ENCODE results near the gene EXOC7. TPM values are rescaled to one million over a fixed set of nuclear protein-coding genes. Genes with fewer than 3 reads are reported as not detected.

Gene EXOC7
- total RNA-seq, 2 experiments from 2014 or later, result 84.6 to 87.0 TPM

- ChIA-PET CTCF (interaction anchor here (0.9 to 2.6 kb wide), 5 partner anchors 11 to 139 kb away, joined by 3 to 8 read pairs (median 4); no protein-coding TSS in a partner anchor), POLR2A (interaction anchor here (0.7 kb wide), 1 partner anchor 131 kb away, joined by 3 read pairs; no protein-coding TSS in a partner anchor)
Measured at GRCh38 chr17:76139801-76140660, 36.4 kb upstream of the EXOC7 start.

DNA sequence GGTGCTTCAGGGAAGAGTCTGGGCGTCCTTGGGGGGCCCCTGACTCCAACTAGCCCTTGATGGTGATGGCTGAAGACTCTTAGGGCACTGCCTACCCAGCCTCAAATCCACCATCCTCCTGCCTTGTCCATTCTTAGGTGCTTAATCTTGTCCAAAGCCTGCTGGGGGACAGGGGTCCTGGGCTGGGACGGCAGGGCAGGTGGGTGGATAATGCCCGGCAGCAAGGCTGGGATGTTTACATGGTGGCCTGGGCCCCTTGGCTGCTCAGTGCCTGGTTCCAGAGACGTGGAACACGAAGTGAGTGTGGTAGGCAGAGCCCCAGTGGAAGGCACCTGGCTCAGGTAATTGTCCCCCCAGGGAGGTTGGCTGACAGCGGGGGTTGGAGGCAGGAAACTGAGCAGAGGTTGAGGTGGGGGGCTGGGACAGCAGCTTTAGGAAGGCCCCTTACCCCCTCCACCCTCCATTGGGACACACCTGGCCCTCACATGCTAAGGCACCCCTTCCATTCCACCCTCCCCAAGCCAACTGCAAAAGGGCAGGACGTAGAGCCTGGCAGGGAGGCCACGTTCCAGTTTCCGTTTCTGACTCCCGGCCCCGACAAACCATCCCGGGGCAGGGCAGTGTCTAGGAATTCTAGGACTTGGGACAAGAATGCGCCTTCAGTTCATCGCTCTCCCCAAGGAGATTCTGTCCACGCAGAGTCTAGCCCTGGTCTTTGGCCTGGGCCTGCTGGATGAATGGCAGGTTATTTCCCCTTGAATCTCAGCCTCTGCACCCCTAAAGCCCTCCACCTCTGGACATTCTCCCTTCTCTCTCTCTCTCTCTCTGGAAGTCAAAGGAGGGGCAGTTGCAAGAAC lies 35.5 kb upstream of the EXOC7 start:
- ChIA-PET POLR2A (no interaction called here), CTCF (no interaction called here)

- CTCF ChIA-PET, result no interaction called here
- POLR2A ChIA-PET, result no interaction called here
Measured at GRCh38 chr17:76138234-76138895, 34.8 kb upstream of the EXOC7 start.

DNA sequence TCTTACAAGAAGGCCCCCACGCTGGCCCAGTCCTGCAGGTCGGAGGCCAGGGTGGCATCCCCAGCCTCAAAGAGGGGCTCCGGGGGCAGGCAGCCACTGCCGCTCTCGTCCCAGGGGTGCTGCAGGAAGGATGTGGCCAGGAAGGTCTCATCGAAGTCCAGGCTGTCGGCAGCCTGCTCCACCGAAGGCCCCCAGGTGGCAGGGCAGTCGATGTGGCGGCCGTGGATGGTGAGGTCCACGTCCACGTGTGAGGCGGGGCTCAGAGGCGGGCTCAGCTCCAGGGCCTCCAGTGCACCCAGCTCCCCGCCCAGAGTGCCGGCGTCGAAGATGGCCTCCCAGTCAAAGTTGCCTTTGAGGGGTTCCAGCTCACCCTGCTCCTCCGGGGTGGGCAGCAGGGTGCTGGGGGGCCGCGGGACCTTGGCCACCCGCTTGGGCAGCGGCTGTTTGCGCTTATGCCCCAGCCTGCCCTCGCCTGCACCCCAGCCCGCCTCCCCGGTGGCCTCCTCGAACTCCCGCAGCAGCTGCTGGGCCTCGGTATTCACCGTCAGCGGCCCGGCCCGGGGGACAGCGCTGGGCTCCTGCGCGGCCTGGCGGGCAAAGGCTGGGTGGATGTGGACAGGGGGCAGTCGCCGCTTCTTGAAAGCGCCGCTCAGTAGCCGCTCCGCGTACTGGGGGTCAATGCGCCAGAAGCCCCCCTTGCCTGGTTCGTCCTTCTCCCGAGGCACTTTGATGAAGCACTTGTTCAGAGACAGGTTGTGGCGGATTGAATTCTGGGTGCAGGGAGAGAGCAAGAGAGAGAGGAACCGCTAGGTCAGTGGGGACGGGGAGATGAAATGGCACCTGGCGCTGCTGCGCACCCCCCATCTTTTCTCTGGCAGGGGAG lies 34.0 kb upstream of the EXOC7 start:
- ChIA-PET POLR2A (no interaction called here), CTCF (no interaction called here)

DNA sequence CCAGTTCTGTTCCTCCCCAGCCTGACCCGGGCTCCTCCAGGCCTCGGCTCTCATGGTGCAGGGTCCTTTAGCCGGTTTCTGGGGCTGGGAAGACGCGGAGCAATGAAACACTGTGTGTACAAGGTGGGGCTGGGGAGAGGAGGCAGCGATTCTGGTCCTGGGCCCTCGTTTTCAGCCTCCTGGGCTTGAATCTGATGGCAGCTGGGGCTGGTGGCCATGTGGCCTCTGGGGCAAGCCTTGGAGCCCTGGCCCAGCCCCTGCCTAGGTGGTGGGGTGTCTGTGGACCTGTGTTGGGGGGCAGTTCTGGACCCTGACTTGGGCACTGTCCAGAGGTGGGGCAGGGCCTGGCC lies 33.4 kb upstream of the EXOC7 start:
- POLR2A ChIA-PET, result no interaction called here
- CTCF ChIA-PET, result no interaction called here

DNA sequence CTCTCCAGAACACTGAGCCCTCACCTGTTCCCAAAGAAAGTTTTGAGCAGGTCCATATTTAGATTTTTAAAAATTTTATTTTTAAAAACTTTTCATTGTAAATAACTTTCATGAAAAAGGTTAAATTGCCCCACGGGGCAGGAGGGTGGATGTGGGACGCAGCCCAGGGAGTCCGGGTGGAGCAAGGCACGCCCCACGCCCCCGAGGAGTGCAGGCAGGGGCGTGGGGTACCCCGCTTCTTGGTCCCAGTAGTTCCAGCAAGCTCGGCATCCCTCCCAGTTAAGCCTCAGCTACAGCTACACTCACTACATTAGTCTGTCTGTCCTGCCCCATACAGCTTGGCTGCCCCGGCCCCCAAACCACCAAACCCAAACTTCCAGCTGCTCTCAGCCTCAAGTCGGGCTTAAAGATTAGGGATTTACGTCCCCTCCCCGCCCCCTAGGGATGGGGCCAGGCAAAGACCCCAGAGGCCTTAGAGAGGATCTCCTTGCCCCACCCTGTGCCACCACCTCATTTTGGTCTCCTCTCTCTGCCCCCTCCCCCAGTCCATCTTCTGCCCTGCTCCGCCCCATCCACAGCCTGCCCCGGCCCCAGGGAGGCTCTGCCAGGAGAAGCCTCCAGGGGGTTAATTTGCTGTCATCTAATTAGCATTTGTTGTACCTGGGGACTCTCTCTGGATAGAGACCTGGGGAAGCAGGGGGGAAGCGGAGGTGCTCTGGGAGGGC lies 32.9 kb upstream of the EXOC7 start:
- CTCF ChIA-PET, result no interaction called here
- POLR2A ChIA-PET, result no interaction called here

DNA sequence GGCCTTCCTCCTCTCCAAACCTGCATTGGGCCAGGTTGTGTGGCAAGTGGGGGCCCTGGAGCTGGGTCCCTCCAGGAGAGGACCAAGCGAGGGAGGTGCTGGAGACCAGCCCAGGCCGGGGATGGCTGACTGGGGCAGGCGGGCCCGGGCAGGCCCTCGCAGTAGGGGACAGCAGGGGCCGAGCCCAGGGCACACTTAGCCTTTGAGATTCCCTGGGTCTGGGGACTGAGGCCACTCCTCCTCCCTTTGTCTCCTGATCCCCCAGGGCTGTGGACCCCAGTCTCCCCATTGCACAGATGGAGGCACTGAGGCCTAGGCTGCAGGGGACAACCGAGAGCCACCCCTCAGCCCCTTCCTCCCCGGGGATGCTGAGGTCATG lies 32.2 kb upstream of the EXOC7 start:
- ChIA-PET POLR2A (no interaction called here), CTCF (no interaction called here)

- CTCF ChIA-PET, result interaction anchor here (0.7 to 2.9 kb wide), 6 partner anchors 10 to 148 kb away, joined by 3 to 13 read pairs (median 4); no protein-coding TSS in a partner anchor
- POLR2A ChIA-PET, result no interaction called here
Measured at GRCh38 chr17:76134911-76135809, 31.6 kb upstream of the EXOC7 start.

GRCh38 chr17:76132574-76133338 lies 29.2 kb upstream of the EXOC7 start:
- CTCF ChIA-PET, result interaction anchor here (0.6 to 2.9 kb wide), 6 partner anchors 11 to 147 kb away, joined by 3 to 13 read pairs (median 4); no protein-coding TSS in a partner anchor
- POLR2A ChIA-PET, result no interaction called here

GRCh38 chr17:76131692-76132573 lies 28.3 kb upstream of the EXOC7 start:
- ChIA-PET POLR2A (no interaction called here), CTCF (interaction anchor here (0.8 to 1.8 kb wide), 4 partner anchors 10 to 48 kb away, joined by 3 to 5 read pairs (median 4); no protein-coding TSS in a partner anchor)

DNA sequence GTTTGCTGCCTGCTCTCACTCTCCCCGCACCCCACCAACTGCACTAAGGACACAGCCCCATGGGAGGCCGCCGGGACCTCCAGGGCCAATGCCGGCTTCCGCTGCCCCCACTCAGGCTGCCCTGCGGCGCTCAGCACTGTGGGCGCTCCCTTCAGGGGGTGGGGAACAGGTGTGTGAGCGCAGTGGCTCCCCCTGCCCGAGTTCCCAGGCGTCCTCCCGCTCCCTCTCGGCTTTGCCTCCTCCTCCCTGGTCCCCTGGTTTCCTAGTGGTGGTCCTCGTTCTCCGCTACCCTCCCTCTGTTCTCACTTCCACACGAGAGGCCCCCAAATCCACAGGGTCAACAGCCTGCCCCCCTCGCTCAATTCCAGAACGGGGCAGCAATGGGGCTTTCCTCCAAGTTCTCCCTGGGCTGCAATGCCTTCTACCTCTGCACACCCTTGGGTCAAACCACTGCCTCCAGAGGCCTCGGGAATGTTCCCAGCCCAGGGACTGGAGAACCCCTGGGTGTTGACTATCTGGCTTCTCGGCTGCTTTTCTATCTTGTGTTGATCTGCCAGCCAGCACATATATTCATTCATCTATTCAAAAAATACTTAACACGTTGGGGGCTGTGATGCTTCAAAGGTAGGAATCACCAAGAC lies 27.6 kb upstream of the EXOC7 start:
- CTCF ChIA-PET, result interaction anchor here (0.5 to 0.8 kb wide), 2 partner anchors 10 to 63 kb away, joined by 3 read pairs; no protein-coding TSS in a partner anchor
- POLR2A ChIA-PET, result no interaction called here

GRCh38 chr17:76130473-76130872 lies 26.9 kb upstream of the EXOC7 start:
- ChIA-PET POLR2A (no interaction called here), CTCF (interaction anchor here (0.5 to 1.6 kb wide), 3 partner anchors 9 to 149 kb away, joined by 3 to 5 read pairs (median 5); no protein-coding TSS in a partner anchor)

GRCh38 chr17:76125922-76126321 lies 22.3 kb upstream of the EXOC7 start:
- ChIA-PET CTCF (interaction anchor here (0.8 to 4.7 kb wide), 8 partner anchors 9 to 272 kb away, joined by 3 to 22 read pairs (median 4); no protein-coding TSS in a partner anchor), POLR2A (interaction anchor here (0.6 kb wide), 1 partner anchor 66 kb away, joined by 3 read pairs; no protein-coding TSS in a partner anchor)

- ChIA-PET CTCF (interaction anchor here (1.3 to 4.7 kb wide), 3 partner anchors 10 to 154 kb away, joined by 4 to 22 read pairs (median 6); no protein-coding TSS in a partner anchor), POLR2A (interaction anchor here (1.3 kb wide), 1 partner anchor 154 kb away, joined by 3 read pairs; no protein-coding TSS in a partner anchor)
Measured at GRCh38 chr17:76125391-76125675, 21.7 kb upstream of the EXOC7 start.

All from activated CD8-positive, alpha-beta memory T cell treated with anti-CD3 and anti-CD28 coated beads for 36 hours (primary cell).